GM04504 (cell line): ENCODE results near the gene PXT1.
"Not testable (repeated sequence)": the region's sequence is repeated elsewhere in the genome, so short reads cannot be mapped to it uniquely, and the experiment has no call there.

ENCODE experiments used
- DNase-seq: peaks from one replicate; pipeline ENCODE4 v3.0.0-alpha.2; 2012; ENCODE audit warnings: low read depth

PXT1 gene

DNA sequence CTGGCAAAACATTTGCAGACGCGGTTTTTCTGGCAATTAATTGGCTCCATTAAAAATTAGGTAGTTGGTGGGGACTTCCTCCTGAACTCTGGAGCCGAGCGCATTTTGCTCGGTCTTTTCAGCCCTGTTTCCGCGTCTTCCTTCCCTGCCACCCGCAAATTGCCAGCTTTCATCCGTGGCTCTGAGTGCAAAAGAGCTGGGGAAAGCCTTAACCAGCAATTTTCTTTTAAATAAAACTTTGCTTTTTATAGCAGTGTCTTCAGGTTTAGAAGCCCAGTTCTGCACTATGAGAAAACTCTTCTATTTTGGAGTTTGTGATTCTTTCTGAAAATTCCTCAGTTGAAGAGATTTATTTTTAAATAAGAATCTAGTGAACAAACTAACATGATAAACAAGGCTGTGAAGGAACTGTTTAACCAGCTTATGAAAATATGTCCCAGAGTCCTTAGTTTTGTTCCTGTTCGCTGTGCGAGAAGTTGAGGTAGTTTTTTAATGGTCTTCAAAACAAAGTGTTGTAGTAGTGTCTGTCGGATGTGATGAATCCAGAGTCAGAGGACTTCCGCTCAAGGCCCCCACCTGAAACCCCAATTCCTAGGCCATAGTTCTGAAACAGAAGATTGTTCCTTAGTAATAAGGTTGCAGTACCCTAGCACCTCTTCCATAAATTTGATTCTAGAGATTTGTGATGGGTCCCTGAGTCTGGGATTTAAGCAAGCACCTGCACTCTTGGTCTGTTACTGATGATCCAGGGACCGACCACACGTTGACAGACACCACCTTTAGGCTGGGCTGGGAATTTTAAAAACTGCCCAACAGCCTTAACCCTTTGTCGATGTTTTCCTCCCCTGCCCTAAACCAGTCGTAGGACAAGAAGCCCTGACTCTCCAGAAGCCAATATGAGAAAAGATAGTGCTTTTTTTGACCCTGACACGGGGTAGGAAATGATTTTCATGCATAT is 1.1 kb upstream of the PXT1 start:
- no peak for DNase-seq

DNA sequence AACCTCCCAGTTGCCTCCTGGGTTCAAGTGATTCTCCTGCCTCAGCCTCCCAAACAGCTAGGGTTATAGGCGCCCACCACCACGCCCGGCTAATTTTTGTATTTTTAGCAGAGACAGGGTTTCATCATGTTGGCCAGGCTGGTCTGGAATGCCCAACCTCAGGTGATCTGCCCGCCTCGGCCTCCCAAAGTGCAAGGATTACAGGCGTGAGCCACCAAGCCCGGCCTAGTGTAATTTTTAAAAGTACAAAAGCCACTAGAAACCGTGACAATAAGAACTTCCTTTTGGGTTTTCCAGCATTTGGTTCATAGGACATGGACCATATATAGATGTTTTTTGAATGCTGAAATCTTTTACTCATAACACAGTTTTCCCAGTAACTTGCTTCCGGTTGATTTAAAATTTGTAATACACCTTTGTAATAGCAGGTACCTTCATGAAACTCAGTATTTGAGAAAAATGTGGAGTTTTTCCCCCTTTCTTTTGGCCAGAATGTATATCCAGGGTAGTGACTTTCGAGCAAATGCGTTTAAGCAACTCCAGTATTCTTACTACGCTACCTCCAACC is 467 bp downstream of the PXT1 start:
- no peak for DNase-seq

- DNase-seq: peak; percentile 97
These were observed 1.3 kb downstream of the PXT1 start for GRCh38 chr6:36441307-36441894.

- DNase-seq: no peak
These were observed 6.2 kb downstream of the PXT1 start for GRCh38 chr6:36436466-36436865.

DNA sequence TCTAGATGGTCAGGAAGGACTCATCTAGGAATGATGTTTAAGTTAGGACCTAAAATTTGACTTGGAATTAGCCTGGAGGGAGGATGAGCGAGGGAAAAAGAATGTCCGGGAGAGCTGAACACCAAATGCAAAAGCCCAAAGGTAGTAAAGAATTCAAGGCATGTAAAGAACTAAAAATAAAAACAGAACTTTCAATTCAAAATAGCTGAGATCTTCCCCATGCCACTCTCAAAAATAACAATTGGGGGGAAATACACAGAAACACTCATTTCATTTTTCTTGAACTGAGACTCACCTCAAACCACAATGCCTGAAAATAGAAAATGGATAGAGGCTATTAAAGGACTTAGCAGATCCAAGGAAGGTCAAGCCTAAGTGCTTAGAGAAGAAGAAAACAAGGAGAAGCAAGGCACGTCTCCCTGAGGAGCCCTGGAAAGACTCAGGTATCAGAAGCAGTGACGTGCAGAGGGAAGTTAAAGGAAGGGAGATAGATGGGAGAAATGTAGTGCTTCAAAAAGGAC is 10.4 kb downstream of the PXT1 start:
- DNase-seq: no peak

GRCh38 chr6:36431197-36431596 is 11.5 kb downstream of the PXT1 start:
- no peak for DNase-seq

DNA sequence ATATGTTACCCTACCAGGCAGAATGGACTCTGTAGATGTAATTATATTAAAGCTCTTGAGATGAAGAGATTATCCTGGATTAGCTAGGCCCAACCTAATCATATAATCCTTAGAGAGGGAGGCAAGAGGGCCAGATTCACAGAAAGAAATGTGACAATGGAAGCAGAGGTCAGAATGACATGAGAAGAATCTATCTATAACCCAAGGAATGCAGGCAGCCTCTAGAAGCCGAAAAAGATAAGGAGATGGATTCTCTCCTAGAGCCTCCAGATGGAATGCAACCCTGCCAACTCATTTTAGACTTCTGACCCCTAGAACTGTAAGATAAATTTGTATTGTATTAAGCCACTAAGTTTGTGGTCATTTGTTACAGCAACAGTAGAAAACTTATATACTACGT is 12.3 kb downstream of the PXT1 start:
- no peak for DNase-seq

DNA sequence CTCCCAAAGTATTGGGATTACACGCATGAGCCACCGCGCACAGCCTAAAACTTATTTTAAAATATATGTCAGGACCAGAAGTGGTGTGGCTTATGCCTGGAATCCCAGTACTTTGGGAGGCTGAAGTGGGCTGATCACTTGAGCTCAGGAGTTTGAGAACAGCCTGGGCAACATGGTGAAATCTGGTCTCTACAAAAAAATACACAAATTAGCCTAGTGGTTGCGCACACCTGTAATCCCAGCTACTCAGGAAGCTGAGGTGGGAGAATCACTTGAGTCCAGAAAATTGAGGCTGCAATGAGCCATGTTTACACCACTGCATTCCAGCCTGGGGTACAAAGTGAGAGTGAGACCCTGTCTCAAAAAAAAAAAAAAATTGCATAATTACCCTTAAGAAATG is 13.7 kb downstream of the PXT1 start:
- no peak for DNase-seq

GRCh38 chr6:36426622-36427021 is 16.0 kb downstream of the PXT1 start:
- DNase-seq: no peak

DNA sequence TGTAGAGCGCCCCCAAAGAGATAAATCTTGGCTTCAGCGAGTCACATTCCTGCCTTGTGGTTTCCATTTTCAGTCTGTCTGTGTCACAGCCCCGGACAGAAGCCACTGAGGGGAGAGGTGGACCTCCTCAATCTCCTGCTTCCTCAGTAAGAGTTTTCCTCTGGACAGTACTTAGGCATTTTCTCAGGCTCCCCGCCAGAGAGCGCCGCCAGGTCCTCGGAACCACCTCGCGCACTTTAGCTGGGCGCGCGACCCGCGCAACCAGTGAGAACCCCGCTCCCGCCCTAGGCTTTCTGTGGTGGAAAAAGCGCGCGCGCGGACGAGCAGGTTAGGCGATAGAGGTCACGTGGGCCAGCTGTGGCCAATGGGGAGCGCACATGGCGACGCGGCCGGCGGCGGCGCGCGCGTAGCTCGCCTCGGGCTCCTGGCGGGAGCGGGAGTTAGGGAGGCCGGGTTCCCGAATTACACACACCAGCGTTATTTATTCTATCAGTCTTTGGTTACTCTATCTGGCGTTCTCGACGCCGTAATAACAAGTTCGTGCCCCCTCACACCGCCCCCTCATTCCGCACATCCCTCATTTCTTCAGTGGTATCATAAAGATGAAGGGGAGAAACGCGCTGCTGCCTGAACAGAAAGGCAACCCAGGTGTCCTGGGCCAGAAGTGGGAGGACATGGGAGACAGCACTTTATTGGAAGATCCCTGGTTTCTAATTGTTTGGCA is 19.4 kb downstream of the PXT1 start:
- DNase-seq: peak; percentile 96

- DNase-seq: no peak
These were observed 19.9 kb downstream of the PXT1 start for GRCh38 chr6:36422714-36423100.

DNA sequence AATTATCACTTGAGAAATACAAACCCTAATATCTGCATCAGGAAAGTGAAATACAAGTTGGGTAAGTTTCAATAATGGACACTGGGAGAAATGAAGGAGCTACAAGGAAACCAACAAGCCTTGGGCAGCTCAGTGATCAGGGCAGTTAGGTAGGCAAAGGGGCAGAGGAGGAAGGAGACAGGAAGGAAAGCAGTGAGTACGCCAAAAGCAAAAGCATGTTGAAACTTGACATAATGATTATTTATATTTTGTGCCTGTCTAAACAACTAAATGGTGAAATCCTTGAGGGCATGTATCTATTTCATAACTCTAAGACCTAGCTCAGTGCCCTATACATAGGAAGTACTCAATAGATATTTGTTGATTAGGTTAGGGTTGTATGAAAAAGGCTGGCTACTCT is 23.3 kb downstream of the PXT1 start:
- no peak for DNase-seq

DNA sequence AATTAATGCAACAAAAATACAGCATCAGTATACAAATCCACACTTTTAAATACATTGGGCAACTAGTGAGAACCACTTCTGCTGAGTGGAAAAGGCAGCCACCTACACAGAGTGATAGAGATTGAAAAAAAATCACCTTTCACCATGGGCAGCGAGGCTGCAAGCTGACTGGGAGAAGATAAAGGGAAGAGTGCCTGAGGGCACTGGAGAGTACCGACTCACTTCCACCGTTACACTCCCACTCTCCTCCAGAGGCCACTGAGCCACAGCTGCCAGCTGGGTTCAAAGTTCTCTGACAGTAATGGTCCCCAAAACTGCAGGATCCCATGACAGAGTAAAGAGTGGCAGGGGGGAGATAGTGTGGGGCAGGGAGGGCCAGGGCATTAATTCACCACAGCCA is 24.1 kb downstream of the PXT1 start:
- no peak for DNase-seq

DNA sequence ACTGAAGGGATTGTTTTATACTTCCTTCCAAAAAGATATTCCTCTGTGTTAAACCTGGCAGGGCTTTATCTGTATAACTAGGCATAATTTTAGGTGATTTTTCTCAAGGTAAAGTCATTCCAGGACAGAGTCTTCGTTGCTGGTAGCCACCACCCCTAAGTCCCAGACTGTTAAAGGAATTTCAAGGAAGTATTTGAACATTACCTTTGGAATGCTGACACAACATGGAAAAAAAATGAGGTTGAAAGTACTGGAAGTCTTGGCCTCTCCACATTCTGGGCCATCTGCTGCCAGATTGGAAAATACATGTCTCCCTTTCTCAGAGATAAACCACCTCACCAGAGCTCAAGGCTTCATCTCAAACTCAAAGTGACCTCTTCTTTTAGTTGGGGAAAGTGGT is 28.2 kb downstream of the PXT1 start:
- DNase-seq: no peak

- no peak for DNase-seq
These were observed 28.9 kb downstream of the PXT1 start for GRCh38 chr6:36413489-36414480.

- not testable (repeated sequence) for DNase-seq
These were observed 32.9 kb downstream of the PXT1 start for GRCh38 chr6:36409718-36410117.

DNA sequence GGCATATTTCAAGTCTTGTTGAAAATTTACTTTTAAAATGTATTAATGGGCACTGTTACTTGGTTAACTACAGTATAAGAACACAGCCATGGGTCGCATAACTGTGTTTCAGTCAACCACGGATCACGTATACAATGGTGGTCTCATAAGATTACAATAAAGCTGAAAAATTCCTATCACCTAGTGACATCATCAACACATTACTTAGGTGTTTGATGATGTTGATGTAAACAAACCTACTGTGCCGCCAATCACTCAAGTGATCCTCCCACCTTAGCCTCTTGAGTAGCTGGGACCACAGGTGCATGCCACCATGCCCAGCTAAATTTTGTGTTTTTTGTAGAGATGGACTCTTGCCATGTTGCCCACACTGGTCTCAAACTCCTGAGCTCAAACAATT is 38.5 kb downstream of the PXT1 start:
- no peak for DNase-seq

DNA sequence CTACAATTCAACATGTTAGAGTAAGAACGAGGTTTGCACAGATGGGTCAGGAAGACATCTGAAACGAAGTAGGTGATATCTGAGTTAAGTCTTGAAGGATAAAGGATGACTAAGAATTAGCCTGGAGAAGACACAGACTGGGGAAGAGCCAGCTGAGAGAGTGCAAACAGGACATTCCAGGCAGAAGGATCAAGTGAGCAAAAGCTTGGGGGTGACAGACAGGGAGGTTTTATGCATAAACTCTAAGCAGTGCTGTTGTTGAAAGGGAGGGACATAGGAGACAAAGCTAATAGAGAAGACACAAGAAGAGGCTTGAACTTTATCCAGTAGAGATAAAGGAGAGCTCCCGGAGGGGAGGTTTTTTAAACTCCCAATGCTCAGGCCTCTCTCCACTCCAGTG is 40.2 kb downstream of the PXT1 start:
- DNase-seq: no peak

DNA sequence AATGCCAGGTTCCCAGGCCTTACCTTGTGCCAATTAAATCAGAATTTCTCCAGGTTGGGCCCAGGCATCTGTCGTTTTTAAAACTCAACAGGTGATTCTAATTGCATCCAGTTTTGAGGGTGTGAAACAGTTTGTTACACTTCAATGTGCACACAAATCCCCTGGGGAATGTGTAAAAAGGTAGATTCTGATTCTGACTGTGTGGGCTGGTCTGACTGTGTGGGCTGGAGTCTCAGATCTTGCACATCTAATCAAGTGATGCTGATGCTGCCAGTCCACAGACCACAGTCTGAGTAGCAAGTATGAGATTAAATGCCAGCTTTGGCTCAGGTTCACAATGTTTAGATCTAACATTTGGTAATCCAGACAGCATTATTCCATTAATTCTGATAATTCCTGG is 42.7 kb downstream of the PXT1 start:
- DNase-seq: no peak

GRCh38 chr6:36392621-36393020 is 50.0 kb downstream of the PXT1 start:
- no peak for DNase-seq

DNA sequence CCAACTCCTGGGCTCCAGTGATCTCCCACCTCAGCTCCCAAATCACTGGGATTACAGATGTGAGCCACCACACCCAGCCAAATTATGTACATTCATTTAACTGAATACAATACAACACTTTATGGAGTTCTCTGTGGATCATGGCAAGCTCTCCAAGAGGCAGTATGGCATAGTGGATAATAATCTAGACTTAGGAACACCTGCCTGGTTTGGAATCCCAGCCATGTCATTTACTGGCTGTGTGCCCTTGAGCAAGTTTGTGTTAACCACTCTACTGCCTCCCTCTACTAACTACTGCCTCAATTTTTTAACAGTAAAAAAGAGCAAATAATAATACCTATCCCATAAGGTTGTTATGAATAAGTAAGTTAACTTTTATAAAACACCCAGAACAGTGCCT is 53.3 kb downstream of the PXT1 start:
- no peak for DNase-seq
